ENCODE data around the gene ERN1.

ERN1 gene

DNA sequence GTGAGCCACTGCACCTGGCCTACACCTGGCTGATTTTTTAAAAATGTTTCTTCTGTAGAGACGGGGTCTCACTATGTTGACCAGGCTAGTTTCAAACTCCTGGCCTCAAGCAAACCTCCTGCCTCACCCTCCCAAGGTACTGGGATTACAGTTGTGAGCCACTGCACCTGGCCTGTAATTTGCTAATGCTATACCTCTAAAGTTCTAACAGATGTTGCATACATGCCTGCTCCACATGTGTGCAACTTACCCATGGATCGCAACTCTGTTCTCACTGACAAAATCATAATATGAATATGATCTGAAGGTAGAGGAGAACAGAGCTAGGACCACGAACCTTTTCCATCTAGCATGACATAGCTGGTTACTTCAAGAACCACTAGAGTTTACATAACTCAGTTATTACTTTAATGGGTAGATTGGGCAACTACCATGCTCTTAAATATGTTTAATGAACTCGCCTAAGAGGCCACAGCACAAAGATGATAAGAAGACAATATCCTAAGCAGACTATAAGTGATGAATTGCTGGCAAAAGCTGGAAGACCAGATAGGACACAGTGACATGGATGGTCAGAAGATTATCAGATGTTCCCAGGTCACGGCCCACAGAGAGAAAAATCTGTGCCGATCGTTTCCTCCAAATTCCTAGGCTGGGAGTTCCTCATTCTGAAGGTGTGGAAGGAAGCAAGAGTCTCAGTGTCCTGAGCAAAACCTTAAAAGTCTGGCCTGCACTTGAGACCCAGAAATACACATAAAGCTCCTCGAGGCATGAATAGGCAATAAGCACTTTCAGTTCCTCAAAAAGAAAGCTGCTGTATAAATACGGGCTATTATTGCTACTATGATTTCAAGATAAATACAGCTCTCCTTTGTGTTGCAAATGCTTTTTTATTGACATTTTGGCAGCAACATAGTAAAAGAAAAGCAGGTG, 55.9 kb downstream of the ERN1 start:
- Histone ChIP-seq H3K27ac (ENCODE audit: low read depth, low read length) (no peak overlapping the region), H4K8ac (ENCODE audit: low read depth, low read length) (no peak overlapping the region), H3K4me3 (ENCODE audit: low read depth, low read length) (no peak overlapping the region), H2BK12ac (ENCODE audit: low read length) (no peak overlapping the region), H3K9me3 (ENCODE audit: insufficient read depth, low read depth, low read length) (peaks cover 3% of the 10 kb centered on the region), H3K36me3 (ENCODE audit: control insufficient read depth in 1 of 2, insufficient read depth in 2 of 2, low read length in 2 of 2) (peaks cover 7 to 20% of the 10 kb centered on the region in 2 experiments), H3K4ac (ENCODE audit: low read depth, low read length) (no peak overlapping the region), H4K91ac (ENCODE audit: low read depth, low read length) (no peak overlapping the region), H3K79me1 (ENCODE audit: low read length) (peaks cover 8% of the 10 kb centered on the region), H3K23ac (ENCODE audit: low read length) (no peak overlapping the region), H2BK5ac (ENCODE audit: low read depth, low read length, poor library complexity) (no peak overlapping the region), H3K4me1 (ENCODE audit: control insufficient read depth in 1 of 2, insufficient read depth in 2 of 2, low read length in 2 of 2) (peaks cover 8 to 11% of the 10 kb centered on the region in 2 experiments), H2AFZ (ENCODE audit: insufficient read depth, low read length, poor library complexity) (no peak overlapping the region), H3K9ac (ENCODE audit: low read length) (no peak overlapping the region), H4K12ac (ENCODE audit: low read depth, low read length) (no peak overlapping the region), H3K4me2 (ENCODE audit: low read length) (no peak overlapping the region), H2AK5ac (ENCODE audit: low read length) (no peak overlapping the region), H3K14ac (ENCODE audit: low read length) (no peak overlapping the region), H3K18ac (ENCODE audit: low read length) (no peak overlapping the region), H2BK120ac (ENCODE audit: insufficient read depth, low read length, poor library complexity) (no peak overlapping the region), H3K27me3 (ENCODE audit: insufficient read depth, low read length) (no peaks in the 10 kb centered on the region), H3K79me2 (ENCODE audit: control insufficient read depth, insufficient read depth, low read length, poor library complexity) (no peaks in the 10 kb centered on the region)
- WGBS (ENCODE audit: extremely low coverage, insufficient coverage, insufficient read length), result no CpG with 5 or more reads among the region's 9 CpGs
- DNase-seq, result no peak

- peaks cover 0 to 1% of the 10 kb centered on the region in 2 experiments for H3K4me1 ChIP-seq (ENCODE audit: control insufficient read depth in 1 of 2, insufficient read depth in 2 of 2, low read length in 2 of 2)
- peaks cover 7% of the 10 kb centered on the region for H3K9me3 ChIP-seq (ENCODE audit: insufficient read depth, low read depth, low read length)
- no peaks in the 10 kb centered on the region for H3K79me2 ChIP-seq (ENCODE audit: control insufficient read depth, insufficient read depth, low read length, poor library complexity)
- no peak overlapping the region for H4K8ac ChIP-seq (ENCODE audit: low read depth, low read length)
- H3K79me1 ChIP-seq (ENCODE audit: low read length), result peaks cover 3% of the 10 kb centered on the region
- no peak overlapping the region for H3K23ac ChIP-seq (ENCODE audit: low read length)
- H3K9ac ChIP-seq (ENCODE audit: low read length), result no peak overlapping the region
- H2BK5ac ChIP-seq (ENCODE audit: low read depth, low read length, poor library complexity), result no peak overlapping the region
- no peak overlapping the region for H2AK5ac ChIP-seq (ENCODE audit: low read length)
- H3K18ac ChIP-seq (ENCODE audit: low read length), result no peak overlapping the region
- no peak overlapping the region for H3K4me3 ChIP-seq (ENCODE audit: low read depth, low read length)
- H3K4ac ChIP-seq (ENCODE audit: low read depth, low read length), result no peak overlapping the region
- H3K4me2 ChIP-seq (ENCODE audit: low read length), result no peak overlapping the region
- H3K27me3 ChIP-seq (ENCODE audit: insufficient read depth, low read length), result no peaks in the 10 kb centered on the region
- H4K12ac ChIP-seq (ENCODE audit: low read depth, low read length), result no peak overlapping the region
- peaks cover 10 to 25% of the 10 kb centered on the region in 2 experiments for H3K36me3 ChIP-seq (ENCODE audit: control insufficient read depth in 1 of 2, insufficient read depth in 2 of 2, low read length in 2 of 2)
- WGBS (ENCODE audit: extremely low coverage, insufficient coverage, insufficient read length), result no CpG with 5 or more reads among the region's 3 CpGs
- no peak overlapping the region for H3K27ac ChIP-seq (ENCODE audit: low read depth, low read length)
- DNase-seq, result no peak
- H3K14ac ChIP-seq (ENCODE audit: low read length), result no peak overlapping the region
- H2AFZ ChIP-seq (ENCODE audit: insufficient read depth, low read length, poor library complexity), result no peak overlapping the region
- no peak overlapping the region for H2BK12ac ChIP-seq (ENCODE audit: low read length)
- no peak overlapping the region for H4K91ac ChIP-seq (ENCODE audit: low read depth, low read length)
- no peak overlapping the region for H2BK120ac ChIP-seq (ENCODE audit: insufficient read depth, low read length, poor library complexity)
These were observed 58.8 kb downstream of the ERN1 start for GRCh38 chr17:64071111-64071510.

GRCh38 chr17:64070213-64070612, 59.7 kb downstream of the ERN1 start:
- Histone ChIP-seq H3K4me3 (ENCODE audit: low read depth, low read length) (no peak overlapping the region), H3K18ac (ENCODE audit: low read length) (no peak overlapping the region), H3K14ac (ENCODE audit: low read length) (no peak overlapping the region), H3K4me2 (ENCODE audit: low read length) (no peak overlapping the region), H2AFZ (ENCODE audit: insufficient read depth, low read length, poor library complexity) (no peak overlapping the region), H3K79me2 (ENCODE audit: control insufficient read depth, insufficient read depth, low read length, poor library complexity) (no peaks in the 10 kb centered on the region), H4K91ac (ENCODE audit: low read depth, low read length) (no peak overlapping the region), H3K4ac (ENCODE audit: low read depth, low read length) (no peak overlapping the region), H2BK5ac (ENCODE audit: low read depth, low read length, poor library complexity) (no peak overlapping the region), H2BK12ac (ENCODE audit: low read length) (no peak overlapping the region), H3K36me3 (ENCODE audit: control insufficient read depth in 1 of 2, insufficient read depth in 2 of 2, low read length in 2 of 2) (peaks cover 12 to 27% of the 10 kb centered on the region in 2 experiments), H3K27me3 (ENCODE audit: insufficient read depth, low read length) (no peaks in the 10 kb centered on the region), H4K8ac (ENCODE audit: low read depth, low read length) (no peak overlapping the region), H3K9ac (ENCODE audit: low read length) (no peak overlapping the region), H3K9me3 (ENCODE audit: insufficient read depth, low read depth, low read length) (peaks cover 7% of the 10 kb centered on the region), H3K4me1 (ENCODE audit: control insufficient read depth in 1 of 2, insufficient read depth in 2 of 2, low read length in 2 of 2) (peaks cover 0 to 1% of the 10 kb centered on the region in 2 experiments), H3K23ac (ENCODE audit: low read length) (no peak overlapping the region), H2AK5ac (ENCODE audit: low read length) (no peak overlapping the region), H3K27ac (ENCODE audit: low read depth, low read length) (no peak overlapping the region), H2BK120ac (ENCODE audit: insufficient read depth, low read length, poor library complexity) (no peak overlapping the region), H3K79me1 (ENCODE audit: low read length) (peaks cover 3% of the 10 kb centered on the region), H4K12ac (ENCODE audit: low read depth, low read length) (no peak overlapping the region)
- WGBS (ENCODE audit: extremely low coverage, insufficient coverage, insufficient read length), result no CpG with 5 or more reads among the region's 3 CpGs
- DNase-seq, result no peak

GRCh38 chr17:64069143-64069542, 60.8 kb downstream of the ERN1 start:
- WGBS (ENCODE audit: extremely low coverage, insufficient coverage, insufficient read length), result no CpG with 5 or more reads among the region's 1 CpG
- H3K4me3 ChIP-seq (ENCODE audit: low read depth, low read length), result no peak overlapping the region

More at GRCh38 chr17:64069143-64069542, 60.8 kb downstream of the ERN1 start:
- Histone ChIP-seq H2AFZ (ENCODE audit: insufficient read depth, low read length, poor library complexity) (no peak overlapping the region), H3K79me2 (ENCODE audit: control insufficient read depth, insufficient read depth, low read length, poor library complexity) (no peaks in the 10 kb centered on the region), H4K12ac (ENCODE audit: low read depth, low read length) (no peak overlapping the region), H3K36me3 (ENCODE audit: control insufficient read depth in 1 of 2, insufficient read depth in 2 of 2, low read length in 2 of 2) (peaks cover 12 to 28% of the 10 kb centered on the region in 2 experiments), H3K27me3 (ENCODE audit: insufficient read depth, low read length) (no peaks in the 10 kb centered on the region), H3K79me1 (ENCODE audit: low read length) (peaks cover 3% of the 10 kb centered on the region), H2BK120ac (ENCODE audit: insufficient read depth, low read length, poor library complexity) (no peak overlapping the region), H2BK12ac (ENCODE audit: low read length) (no peak overlapping the region), H3K14ac (ENCODE audit: low read length) (no peak overlapping the region), H4K91ac (ENCODE audit: low read depth, low read length) (no peak overlapping the region), H3K27ac (ENCODE audit: low read depth, low read length) (no peak overlapping the region), H3K9me3 (ENCODE audit: insufficient read depth, low read depth, low read length) (peaks cover 7% of the 10 kb centered on the region), H3K9ac (ENCODE audit: low read length) (no peak overlapping the region), H3K18ac (ENCODE audit: low read length) (no peak overlapping the region), H2BK5ac (ENCODE audit: low read depth, low read length, poor library complexity) (no peak overlapping the region), H3K4me2 (ENCODE audit: low read length) (no peak overlapping the region), H3K4me1 (ENCODE audit: control insufficient read depth in 1 of 2, insufficient read depth in 2 of 2, low read length in 2 of 2) (peaks cover 1 to 2% of the 10 kb centered on the region in 2 experiments), H3K23ac (ENCODE audit: low read length) (no peak overlapping the region), H4K8ac (ENCODE audit: low read depth, low read length) (no peak overlapping the region), H3K4ac (ENCODE audit: low read depth, low read length) (no peak overlapping the region), H2AK5ac (ENCODE audit: low read length) (no peak overlapping the region)
- no peak for DNase-seq
